Measurements from ENCODE around the gene PTPRR. TPM values are rescaled to one million over a fixed set of nuclear protein-coding genes. Genes with fewer than 3 reads are reported as not detected.

Gene PTPRR
- total RNA-seq, 1 experiment from 2014 or later: 1.3 TPM

- BruUV-seq (replicated peaks): no TSS peak
- H3K4me3 ChIP-seq (ENCODE audit: low read depth, low read length): no peak overlapping the region
- H3K4me1 Mint-ChIP-seq (ENCODE audit: low read depth, unreplicated experiment): no peaks in the 10 kb centered on the region
- no peaks in the 10 kb centered on the region for H3K27me3 ChIP-seq (replicated peaks; ENCODE audit: control insufficient read depth, insufficient read depth, low read length)
- no peaks in the 10 kb centered on the region for H3K36me3 Mint-ChIP-seq (ENCODE audit: insufficient read depth, unreplicated experiment)
- POLR2A ChIA-PET: no interaction called here
- H3K36me3 ChIP-seq (ENCODE audit: control insufficient read depth, insufficient read depth, low read length): no peaks in the 10 kb centered on the region
- CTCF ChIA-PET: no interaction called here
- H3K27ac Mint-ChIP-seq (ENCODE audit: unreplicated experiment): no peak overlapping the region
- no peaks in the 10 kb centered on the region for H3K4me1 ChIP-seq
- no peak overlapping the region for H3K4me3 Mint-ChIP-seq (ENCODE audit: unreplicated experiment)
- no peak for DNase-seq
- H3K9me3 Mint-ChIP-seq (ENCODE audit: unreplicated experiment): no peaks in the 10 kb centered on the region
- TF ChIP-seq CTCF (IDR thresholded peaks at IDR 0.05; ENCODE audit: insufficient read depth in 1 of 2, low read depth in 1 of 2, low read length in 1 of 2, severe bottlenecking in 1 of 2, unreplicated experiment in 1 of 2): no peak
- intact Hi-C loops (cut with micrococcal nuclease; ENCODE audit: unreplicated experiment): no loop called here
- no peaks in the 10 kb centered on the region for H3K9me3 ChIP-seq
- H3K27me3 Mint-ChIP-seq (ENCODE audit: insufficient read depth, unreplicated experiment): peaks cover 4% of the 10 kb centered on the region
These were observed 222.2 kb downstream of the PTPRR start for GRCh38 chr12:70698345-70698744.

DNA sequence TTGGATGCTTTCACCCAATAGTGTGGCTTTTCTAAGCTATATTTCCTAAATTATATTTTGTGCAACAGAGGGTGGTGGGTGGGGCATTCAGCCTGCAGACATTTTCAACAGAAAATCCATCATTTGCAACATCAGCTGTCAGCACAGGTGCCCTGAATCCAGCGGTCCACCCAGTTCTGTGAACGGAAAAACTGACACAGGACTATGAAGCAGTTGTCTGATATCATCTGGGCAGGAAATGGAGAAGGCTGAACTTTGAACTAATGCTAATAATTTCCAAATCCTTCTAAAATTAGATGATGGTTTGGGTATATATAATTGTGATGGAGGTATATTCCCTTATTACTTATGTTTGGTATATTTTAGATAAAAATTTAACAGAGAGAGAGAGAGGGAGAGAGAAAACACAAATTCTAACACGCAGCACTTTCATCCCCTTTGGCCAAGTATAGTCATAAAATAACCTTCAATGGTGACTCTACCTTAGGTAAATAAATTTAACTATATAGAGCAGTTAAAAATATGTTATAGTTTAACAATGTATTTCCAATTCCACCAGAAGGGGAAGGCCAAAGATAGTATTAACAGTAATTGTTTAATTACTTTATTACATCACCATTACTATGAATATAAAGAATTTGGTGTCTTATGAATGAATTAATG, 225.0 kb downstream of the PTPRR start:
- POLR2A ChIA-PET: no interaction called here
- no peaks in the 10 kb centered on the region for H3K27me3 ChIP-seq (replicated peaks; ENCODE audit: control insufficient read depth, insufficient read depth, low read length)
- CTCF ChIA-PET: no interaction called here
- intact Hi-C loops (cut with micrococcal nuclease; ENCODE audit: unreplicated experiment): no loop called here
- no peak for DNase-seq
- Mint-ChIP-seq H3K27ac (ENCODE audit: unreplicated experiment) (no peak overlapping the region), H3K27me3 (ENCODE audit: insufficient read depth, unreplicated experiment) (peaks cover 2% of the 10 kb centered on the region), H3K9me3 (ENCODE audit: unreplicated experiment) (no peaks in the 10 kb centered on the region), H3K4me1 (ENCODE audit: low read depth, unreplicated experiment) (no peaks in the 10 kb centered on the region), H3K36me3 (ENCODE audit: insufficient read depth, unreplicated experiment) (no peaks in the 10 kb centered on the region), H3K4me3 (ENCODE audit: unreplicated experiment) (no peak overlapping the region)
- BruUV-seq (replicated peaks): no TSS peak
- H3K36me3 ChIP-seq (ENCODE audit: control insufficient read depth, insufficient read depth, low read length): no peaks in the 10 kb centered on the region
- H3K9me3 ChIP-seq: no peaks in the 10 kb centered on the region
- no peaks in the 10 kb centered on the region for H3K4me1 ChIP-seq
- no peak for TF ChIP-seq CTCF (IDR thresholded peaks at IDR 0.05; ENCODE audit: insufficient read depth in 1 of 2, low read depth in 1 of 2, low read length in 1 of 2, severe bottlenecking in 1 of 2, unreplicated experiment in 1 of 2)
- no peak overlapping the region for H3K4me3 ChIP-seq (ENCODE audit: low read depth, low read length)

DNA sequence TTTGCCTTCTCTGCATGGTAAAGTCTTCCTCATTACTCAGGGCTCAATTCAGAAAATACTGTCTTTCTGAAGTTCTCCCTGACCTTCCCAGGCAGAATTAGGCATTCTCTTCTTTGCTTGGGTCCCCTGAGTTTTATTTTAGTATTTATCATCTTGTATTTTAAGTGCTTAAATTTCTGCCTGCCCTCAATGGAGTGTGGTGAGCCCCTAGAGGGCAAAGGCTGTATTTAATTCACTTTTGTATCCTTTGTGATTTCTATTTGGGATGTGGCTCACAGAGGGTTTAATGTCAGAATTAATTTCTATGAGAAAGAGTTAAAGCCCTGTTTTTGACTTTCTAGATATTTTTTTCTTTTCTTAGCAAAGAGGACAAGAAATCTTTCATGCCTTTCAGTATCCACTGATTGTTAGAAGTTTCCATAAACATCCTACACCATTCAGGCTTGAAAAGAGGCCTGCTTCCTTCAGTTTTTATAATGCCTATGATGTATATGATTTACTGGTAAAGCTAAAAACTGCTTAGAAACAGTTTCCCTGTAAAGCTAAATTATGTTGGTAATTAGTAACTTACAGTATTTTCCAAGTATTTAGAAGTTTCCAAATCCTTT, 227.8 kb downstream of the PTPRR start:
- Histone ChIP-seq H3K9me3 (no peaks in the 10 kb centered on the region), H3K27me3 (replicated peaks; ENCODE audit: control insufficient read depth, insufficient read depth, low read length) (no peaks in the 10 kb centered on the region), H3K4me3 (ENCODE audit: low read depth, low read length) (no peak overlapping the region), H3K36me3 (ENCODE audit: control insufficient read depth, insufficient read depth, low read length) (no peaks in the 10 kb centered on the region), H3K4me1 (no peaks in the 10 kb centered on the region)
- Mint-ChIP-seq H3K27me3 (ENCODE audit: insufficient read depth, unreplicated experiment) (no peaks in the 10 kb centered on the region), H3K4me3 (ENCODE audit: unreplicated experiment) (no peak overlapping the region), H3K9me3 (ENCODE audit: unreplicated experiment) (no peaks in the 10 kb centered on the region), H3K27ac (ENCODE audit: unreplicated experiment) (no peak overlapping the region), H3K36me3 (ENCODE audit: insufficient read depth, unreplicated experiment) (no peaks in the 10 kb centered on the region), H3K4me1 (ENCODE audit: low read depth, unreplicated experiment) (no peaks in the 10 kb centered on the region)
- DNase-seq: no peak
- no TSS peak for BruUV-seq (replicated peaks)
- ChIA-PET POLR2A (no interaction called here), CTCF (no interaction called here)
- intact Hi-C loops (cut with micrococcal nuclease; ENCODE audit: unreplicated experiment): no loop called here
- peak in 1 of 2 experiments; percentile 17 for TF ChIP-seq CTCF (IDR thresholded peaks at IDR 0.05; ENCODE audit: insufficient read depth in 1 of 2, low read depth in 1 of 2, low read length in 1 of 2, severe bottlenecking in 1 of 2, unreplicated experiment in 1 of 2)
